Activated T-cell treated with anti-CD3 and anti-CD28 coated beads, Interleukin-2, amount 50 U/mL, for 24 hours (primary cell): Measurements from ENCODE around the gene PRDX5.
A peak's percentile ranks its signal among the peaks of the same experiment; 100 is the strongest.
"Not testable (repeated sequence)": the region's sequence is repeated elsewhere in the genome, so short reads cannot be mapped to it uniquely, and the experiment has no call there.

ENCODE experiments used
- DNase-seq: peaks from one replicate; pipeline ENCODE4 v3.0.0-alpha.2; 2020
- H3K27ac Mint-ChIP-seq: 2 replicates; pipeline ENCODE4 v1.8.0; 2020; ENCODE audit warnings: mild to moderate bottlenecking, mixed read lengths
- H3K27me3 Mint-ChIP-seq: 2 replicates; pipeline ENCODE4 v1.8.0; 2020; ENCODE audit warnings: mixed read lengths
- H3K36me3 Mint-ChIP-seq: 2 replicates; pipeline ENCODE4 v1.8.0; 2020; ENCODE audit warnings: low read depth, mixed read lengths
- H3K4me1 Mint-ChIP-seq: 2 replicates; pipeline ENCODE4 v1.8.0; 2020; ENCODE audit warnings: low read depth, mixed read lengths
- H3K4me3 Mint-ChIP-seq: 2 replicates; pipeline ENCODE4 v1.8.0; 2020; ENCODE audit warnings: mild to moderate bottlenecking, moderate library complexity, mixed read lengths
- H3K9me3 Mint-ChIP-seq: 2 replicates; pipeline ENCODE4 v1.8.0; 2020; ENCODE audit warnings: mixed read lengths

The PRDX5 gene

GRCh38 chr11:64322925-64323260, 5.0 kb downstream of the PRDX5 start:
- H3K4me3 Mint-ChIP-seq: no peak overlapping the region
- no peaks in the 10 kb centered on the region for H3K27me3 Mint-ChIP-seq
- no peaks in the 10 kb centered on the region for H3K9me3 Mint-ChIP-seq
- H3K27ac Mint-ChIP-seq: no peak overlapping the region
- peaks cover 15% of the 10 kb centered on the region for H3K4me1 Mint-ChIP-seq
- no peak for DNase-seq
- H3K36me3 Mint-ChIP-seq: peaks cover 28% of the 10 kb centered on the region

- Mint-ChIP-seq H3K27ac (no peak overlapping the region), H3K9me3 (no peaks in the 10 kb centered on the region), H3K27me3 (no peaks in the 10 kb centered on the region), H3K36me3 (peaks cover 24% of the 10 kb centered on the region), H3K4me3 (no peak overlapping the region), H3K4me1 (peaks cover 15% of the 10 kb centered on the region)
- DNase-seq: no peak
These were observed 5.5 kb downstream of the PRDX5 start for GRCh38 chr11:64323373-64323772.

GRCh38 chr11:64323984-64324383, 6.1 kb downstream of the PRDX5 start:
- H3K9me3 Mint-ChIP-seq, H3K4me3 Mint-ChIP-seq, DNase-seq, H3K27me3 Mint-ChIP-seq: not testable (repeated sequence)
- H3K27ac Mint-ChIP-seq: peak overlapping the region; percentile 34
- peaks cover 22% of the 10 kb centered on the region for H3K36me3 Mint-ChIP-seq
- H3K4me1 Mint-ChIP-seq: peaks cover 12% of the 10 kb centered on the region

- Mint-ChIP-seq H3K36me3 (peaks cover 20% of the 10 kb centered on the region), H3K27ac (no peak overlapping the region), H3K4me1 (peaks cover 4% of the 10 kb centered on the region), H3K4me3 (no peak overlapping the region), H3K27me3 (no peaks in the 10 kb centered on the region), H3K9me3 (no peaks in the 10 kb centered on the region)
- no peak for DNase-seq
These were observed 7.0 kb downstream of the PRDX5 start for GRCh38 chr11:64324692-64325469.

DNA sequence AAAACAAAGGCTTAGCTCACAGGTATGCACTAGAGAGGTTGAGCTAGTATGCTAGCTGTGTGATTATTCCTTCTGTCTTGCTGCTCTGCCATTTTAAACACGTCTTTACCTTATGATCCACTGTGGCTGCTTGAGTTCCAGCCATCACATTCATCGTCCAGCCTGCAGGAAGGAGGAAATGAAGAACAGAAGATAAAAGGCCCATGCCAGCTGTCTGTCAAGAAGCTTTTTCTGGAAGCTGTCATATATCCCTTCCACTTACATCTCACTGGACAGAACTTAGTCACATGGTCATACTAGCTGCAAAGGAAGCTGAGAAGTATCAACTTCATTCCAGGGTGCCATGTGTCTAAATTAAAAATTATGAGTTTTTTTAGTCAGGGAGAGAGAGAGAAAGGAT, 9.5 kb downstream of the PRDX5 start:
- no peaks in the 10 kb centered on the region for H3K36me3 Mint-ChIP-seq
- peaks cover 10% of the 10 kb centered on the region for H3K4me1 Mint-ChIP-seq
- no peaks in the 10 kb centered on the region for H3K27me3 Mint-ChIP-seq
- no peak for DNase-seq
- H3K9me3 Mint-ChIP-seq: no peaks in the 10 kb centered on the region
- no peak overlapping the region for H3K27ac Mint-ChIP-seq
- no peak overlapping the region for H3K4me3 Mint-ChIP-seq

DNA sequence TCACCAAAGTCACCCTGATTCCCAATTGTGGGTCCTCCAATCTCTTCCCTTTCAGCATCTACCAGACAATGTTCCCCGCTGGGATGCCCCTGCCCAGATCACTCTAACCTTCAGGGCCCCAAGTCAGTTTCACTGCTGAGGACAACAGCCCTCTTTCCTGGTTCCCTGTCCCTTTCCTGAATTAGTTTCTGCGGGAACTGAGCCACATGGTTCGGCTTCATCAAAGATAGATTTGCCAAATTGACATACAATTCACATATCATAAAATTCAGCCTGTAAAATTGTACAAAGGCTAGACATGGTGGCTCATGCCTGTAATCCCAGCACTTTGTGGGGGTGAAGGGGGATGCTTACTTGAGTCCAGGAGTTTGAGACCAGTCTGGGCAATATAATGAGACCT, 10.1 kb downstream of the PRDX5 start:
- Mint-ChIP-seq H3K4me3 (no peak overlapping the region), H3K4me1 (peaks cover 12% of the 10 kb centered on the region), H3K27me3 (no peaks in the 10 kb centered on the region), H3K36me3 (no peaks in the 10 kb centered on the region), H3K9me3 (no peaks in the 10 kb centered on the region), H3K27ac (no peak overlapping the region)
- no peak for DNase-seq

DNA sequence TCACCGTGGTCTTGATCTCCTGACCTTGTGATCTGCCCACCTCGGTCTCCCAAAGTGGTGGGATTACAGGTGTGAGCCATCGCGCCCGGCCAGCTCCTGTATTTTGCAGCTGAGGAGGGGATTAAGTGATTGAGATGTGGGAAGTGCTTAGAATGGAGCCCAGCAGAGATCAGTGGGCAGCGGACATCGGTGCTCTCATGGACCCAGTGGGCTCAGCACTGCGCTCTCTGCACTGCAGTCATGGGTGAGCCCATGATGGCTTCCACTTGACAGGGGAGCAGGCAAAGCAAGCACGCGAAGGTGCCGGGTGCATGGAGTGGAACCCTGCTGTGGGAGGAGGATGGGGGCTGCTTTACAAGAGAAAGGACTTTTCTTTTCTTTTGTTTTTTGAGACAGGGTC, 13.0 kb downstream of the PRDX5 start:
- H3K36me3 Mint-ChIP-seq: peaks cover 5% of the 10 kb centered on the region
- no peak overlapping the region for H3K27ac Mint-ChIP-seq
- no peak for DNase-seq
- H3K27me3 Mint-ChIP-seq: no peaks in the 10 kb centered on the region
- H3K9me3 Mint-ChIP-seq: no peaks in the 10 kb centered on the region
- H3K4me1 Mint-ChIP-seq: peaks cover 27% of the 10 kb centered on the region
- no peak overlapping the region for H3K4me3 Mint-ChIP-seq

GRCh38 chr11:64331569-64332371, 13.8 kb downstream of the PRDX5 start:
- H3K27me3 Mint-ChIP-seq: no peaks in the 10 kb centered on the region
- peaks cover 5% of the 10 kb centered on the region for H3K36me3 Mint-ChIP-seq
- H3K27ac Mint-ChIP-seq: peak overlapping the region; percentile 82
- H3K4me1 Mint-ChIP-seq: peaks cover 28% of the 10 kb centered on the region
- DNase-seq: peak; percentile 81
- no peaks in the 10 kb centered on the region for H3K9me3 Mint-ChIP-seq
- H3K4me3 Mint-ChIP-seq: no peak overlapping the region

DNA sequence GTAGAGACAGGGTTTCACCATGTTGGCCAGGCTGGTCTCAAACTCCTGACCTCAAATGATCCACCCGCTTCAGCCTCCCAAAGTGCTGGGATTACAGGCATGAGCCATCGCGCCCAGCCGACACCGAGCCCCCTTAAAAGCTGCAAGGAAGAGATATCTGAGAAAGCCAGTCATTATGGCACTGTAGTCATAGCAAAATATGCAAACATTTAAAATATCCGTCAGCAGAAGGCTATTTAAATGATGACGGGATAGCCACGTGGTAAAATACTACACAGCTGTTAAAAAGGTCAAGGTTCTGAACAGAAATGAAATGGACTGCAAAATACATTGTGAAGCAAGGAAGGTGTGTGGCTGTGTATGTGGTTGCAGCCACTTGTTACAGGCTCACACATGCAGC, 15.6 kb downstream of the PRDX5 start:
- no peak overlapping the region for H3K4me3 Mint-ChIP-seq
- H3K4me1 Mint-ChIP-seq: peaks cover 39% of the 10 kb centered on the region
- peaks cover 18% of the 10 kb centered on the region for H3K36me3 Mint-ChIP-seq
- H3K27ac Mint-ChIP-seq: no peak overlapping the region
- no peak for DNase-seq
- no peaks in the 10 kb centered on the region for H3K9me3 Mint-ChIP-seq
- no peaks in the 10 kb centered on the region for H3K27me3 Mint-ChIP-seq

DNA sequence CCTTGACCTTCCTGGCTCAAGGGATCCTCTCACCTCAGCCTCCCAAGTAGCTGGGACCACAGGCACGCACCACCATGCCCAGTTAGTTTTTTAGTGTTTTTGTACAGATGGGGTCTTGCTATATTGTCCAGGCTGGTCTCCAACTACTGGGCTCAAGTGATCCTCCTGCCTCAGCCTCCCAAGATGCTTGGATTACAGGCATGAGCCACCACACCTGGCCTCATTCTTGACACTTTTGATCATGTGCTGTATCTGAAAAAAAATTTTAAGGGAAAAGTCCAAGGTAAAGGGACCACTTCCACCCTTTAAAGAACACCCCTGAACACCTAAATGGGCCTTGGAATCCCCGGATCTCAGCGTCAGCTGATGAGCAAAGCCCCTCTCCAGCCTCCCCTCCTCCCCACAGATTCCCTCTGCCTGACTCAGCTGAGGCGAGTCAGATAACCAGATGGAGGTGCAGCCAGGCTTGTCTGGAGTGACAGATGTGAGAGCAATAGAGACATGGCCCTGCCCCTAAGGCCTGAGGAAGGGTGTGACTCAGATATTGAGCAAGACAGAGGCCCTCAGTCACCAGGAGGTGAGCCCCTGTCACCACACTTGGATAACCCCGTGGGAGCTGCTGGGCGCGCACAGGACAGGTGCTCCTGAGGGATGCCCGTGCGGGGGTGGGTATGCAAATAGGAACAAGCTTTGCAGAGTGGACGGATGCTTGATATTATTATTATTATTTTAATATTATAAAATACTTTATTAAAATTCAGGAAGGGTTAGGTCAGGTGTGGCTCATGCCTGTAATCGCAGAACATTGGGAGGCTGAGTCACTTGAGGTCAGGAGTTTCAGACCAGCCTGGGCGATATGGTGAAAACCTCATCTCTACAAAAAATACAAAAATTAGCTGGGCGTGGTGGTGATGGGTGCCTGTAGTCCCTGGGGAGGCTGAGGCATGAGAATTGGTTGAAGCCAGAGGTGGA, 17.1 kb downstream of the PRDX5 start:
- no peak for DNase-seq
- Mint-ChIP-seq H3K27ac (peak overlapping the region; percentile 85), H3K9me3 (no peaks in the 10 kb centered on the region), H3K4me1 (peaks cover 51% of the 10 kb centered on the region), H3K36me3 (peaks cover 30% of the 10 kb centered on the region), H3K4me3 (no peak overlapping the region), H3K27me3 (no peaks in the 10 kb centered on the region)

GRCh38 chr11:64337538-64338249, 19.8 kb downstream of the PRDX5 start:
- DNase-seq: no peak
- Mint-ChIP-seq H3K9me3 (no peaks in the 10 kb centered on the region), H3K36me3 (peaks cover 51% of the 10 kb centered on the region), H3K27ac (peak overlapping the region; percentile 30), H3K4me3 (no peak overlapping the region), H3K4me1 (peaks cover 60% of the 10 kb centered on the region), H3K27me3 (no peaks in the 10 kb centered on the region)

- Mint-ChIP-seq H3K27me3 (no peaks in the 10 kb centered on the region), H3K27ac (peak overlapping the region; percentile 89), H3K4me3 (peak overlapping the region; percentile 91), H3K4me1 (peaks cover 58% of the 10 kb centered on the region), H3K9me3 (no peaks in the 10 kb centered on the region), H3K36me3 (peaks cover 55% of the 10 kb centered on the region)
- DNase-seq: no peak
These were observed 20.8 kb downstream of the PRDX5 start for GRCh38 chr11:64338716-64339115.

GRCh38 chr11:64339286-64339685, 21.4 kb downstream of the PRDX5 start:
- DNase-seq: no peak
- Mint-ChIP-seq H3K27me3 (no peaks in the 10 kb centered on the region), H3K36me3 (peaks cover 59% of the 10 kb centered on the region), H3K27ac (peak overlapping the region; percentile 89), H3K9me3 (no peaks in the 10 kb centered on the region), H3K4me3 (peak overlapping the region; percentile 91), H3K4me1 (peaks cover 57% of the 10 kb centered on the region)
